Fibroblast of lung (primary cell): ENCODE data around the gene OR2A1.
"Not testable (repeated sequence)": the region's sequence is repeated elsewhere in the genome, so short reads cannot be mapped to it uniquely, and the experiment has no call there.

Experiments used
- EZH2 ChIP-seq: IDR thresholded peaks from 2 replicates; pipeline ENCODE4 v1.5.1; 2012; ENCODE audit warnings: low read length, control low read depth, mild to moderate bottlenecking; ENCODE audit errors: missing control alignments
- TF ChIP-seq, protein P1 (sequence below), 2 donors: IDR thresholded peaks in 1 of 2; conservative IDR thresholded peaks in 1 of 2; 1 replicate in 1 of 2; 2 replicates in 1 of 2; pipeline ENCODE4 v1.5.1; 2011 to 2012; ENCODE audit warnings: low read length in 2 of 2, control low read depth in 1 of 2, inconsistent platforms in 1 of 2, low read depth in 1 of 2, mild to moderate bottlenecking in 1 of 2

GRCh38 chr7:144317537-144317936 is 5.3 kb downstream of the OR2A1 start:
- TF ChIP-seq, protein P1, sequence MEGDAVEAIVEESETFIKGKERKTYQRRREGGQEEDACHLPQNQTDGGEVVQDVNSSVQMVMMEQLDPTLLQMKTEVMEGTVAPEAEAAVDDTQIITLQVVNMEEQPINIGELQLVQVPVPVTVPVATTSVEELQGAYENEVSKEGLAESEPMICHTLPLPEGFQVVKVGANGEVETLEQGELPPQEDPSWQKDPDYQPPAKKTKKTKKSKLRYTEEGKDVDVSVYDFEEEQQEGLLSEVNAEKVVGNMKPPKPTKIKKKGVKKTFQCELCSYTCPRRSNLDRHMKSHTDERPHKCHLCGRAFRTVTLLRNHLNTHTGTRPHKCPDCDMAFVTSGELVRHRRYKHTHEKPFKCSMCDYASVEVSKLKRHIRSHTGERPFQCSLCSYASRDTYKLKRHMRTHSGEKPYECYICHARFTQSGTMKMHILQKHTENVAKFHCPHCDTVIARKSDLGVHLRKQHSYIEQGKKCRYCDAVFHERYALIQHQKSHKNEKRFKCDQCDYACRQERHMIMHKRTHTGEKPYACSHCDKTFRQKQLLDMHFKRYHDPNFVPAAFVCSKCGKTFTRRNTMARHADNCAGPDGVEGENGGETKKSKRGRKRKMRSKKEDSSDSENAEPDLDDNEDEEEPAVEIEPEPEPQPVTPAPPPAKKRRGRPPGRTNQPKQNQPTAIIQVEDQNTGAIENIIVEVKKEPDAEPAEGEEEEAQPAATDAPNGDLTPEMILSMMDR (conservative IDR thresholded peaks at IDR 0.05 in 1 of 2, IDR thresholded peaks at IDR 0.05 in 1 of 2; ENCODE audit: low read depth in 1 of 2, low read length in 2 of 2): not testable (repeated sequence)
- not testable (repeated sequence) for TF ChIP-seq EZH2
